ENCODE results near the gene SUPT6H.

GRCh38 chr17:28622186-28622585 lies 39.8 kb upstream of the SUPT6H start:
- TF ChIP-seq CTCF (IDR thresholded peaks at IDR 0.05) (no peak), POLR2A (IDR thresholded peaks at IDR 0.05) (no peak)
